DOHH2 (cell line): ENCODE data around the gene ZMYND8.
"Not testable (repeated sequence)": the region's sequence is repeated elsewhere in the genome, so short reads cannot be mapped to it uniquely, and the experiment has no call there.

ENCODE experiments used
- H3F3A ChIP-seq: fragments of 200-600 bp; sonication (generic), shearing (Covaris generic); 2 replicates; pipeline ENCODE4 v1.6.0; 2016; ENCODE audit warnings: antibody characterized with exemption, mild to moderate bottlenecking; ENCODE audit not compliant: control insufficient read depth, insufficient read depth
- H3K27ac ChIP-seq: fragments of 200-600 bp; sonication (generic); 2 replicates; pipeline ENCODE4 v1.5.1; 2014; ENCODE audit warnings: low read depth, mild to moderate bottlenecking, low read length, moderate library complexity
- H3K27me3 ChIP-seq: fragments of 200-600 bp; sonication (generic); 2 replicates; pipeline ENCODE4 v1.6.1; 2014; ENCODE audit warnings: mild to moderate bottlenecking, low read length, mixed read lengths; ENCODE audit not compliant: control insufficient read depth
- H3K36me3 ChIP-seq: fragments of 200-600 bp; sonication (generic); 2 replicates; pipeline ENCODE4 v1.6.1; 2014; ENCODE audit warnings: mild to moderate bottlenecking, low read length, moderate library complexity, mixed read lengths; ENCODE audit not compliant: control insufficient read depth
- H3K4me1 ChIP-seq: fragments of 200-600 bp; sonication (generic); 2 replicates; pipeline ENCODE4 v1.6.1; 2014; ENCODE audit warnings: mild to moderate bottlenecking, low read length, mixed read lengths; ENCODE audit not compliant: control insufficient read depth
- H3K4me2 ChIP-seq: fragments of 200-600 bp; sonication (generic); 2 replicates; pipeline ENCODE4 v1.6.0; 2014; ENCODE audit warnings: mild to moderate bottlenecking, low read length, moderate library complexity
- H3K4me3 ChIP-seq: fragments of 200-600 bp; sonication (generic); 2 replicates; pipeline ENCODE4 v1.5.1; 2014; ENCODE audit warnings: mild to moderate bottlenecking, low read length, mixed read lengths
- H3K79me2 ChIP-seq: fragments of 200-600 bp; sonication (generic); 2 replicates; pipeline ENCODE4 v1.6.1; 2014; ENCODE audit warnings: mild to moderate bottlenecking, low read length, mixed read lengths; ENCODE audit not compliant: control insufficient read depth
- H3K9me2 ChIP-seq: fragments of 200-600 bp; sonication (generic); replicated peaks from 2 replicates; pipeline ENCODE4 v1.6.1; 2014; ENCODE audit warnings: mild to moderate bottlenecking, low read length, mixed read lengths; ENCODE audit not compliant: control insufficient read depth
- H3K9me3 ChIP-seq: fragments of 200-600 bp; sonication (generic); 2 replicates; pipeline ENCODE4 v1.6.1; 2014; ENCODE audit warnings: antibody characterized with exemption, low read length, mixed read lengths; ENCODE audit not compliant: control insufficient read depth, insufficient read depth
- H4K20me1 ChIP-seq: fragments of 200-600 bp; sonication (generic); 2 replicates; pipeline ENCODE4 v1.6.0; 2014; ENCODE audit warnings: low read depth, mild to moderate bottlenecking, antibody characterized with exemption, low read length, moderate library complexity; ENCODE audit not compliant: control insufficient read depth, insufficient read depth
- EZH2phosphoT487 ChIP-seq: fragments of 200-600 bp; sonication (generic); IDR thresholded peaks from 2 replicates; pipeline ENCODE4 v1.6.1; 2017; ENCODE audit warnings: borderline replicate concordance, mild to moderate bottlenecking, antibody characterized with exemption, low read length, moderate library complexity, mixed read lengths
- TF ChIP-seq, protein P1 (sequence below): fragments of 200-600 bp; sonication (generic); IDR thresholded peaks from one replicate; pipeline ENCODE4 v1.5.1; 2014; ENCODE audit warnings: antibody characterized with exemption, mild to moderate bottlenecking, low read depth, low read length; ENCODE audit not compliant: poor library complexity, severe bottlenecking

ZMYND8 gene

DNA sequence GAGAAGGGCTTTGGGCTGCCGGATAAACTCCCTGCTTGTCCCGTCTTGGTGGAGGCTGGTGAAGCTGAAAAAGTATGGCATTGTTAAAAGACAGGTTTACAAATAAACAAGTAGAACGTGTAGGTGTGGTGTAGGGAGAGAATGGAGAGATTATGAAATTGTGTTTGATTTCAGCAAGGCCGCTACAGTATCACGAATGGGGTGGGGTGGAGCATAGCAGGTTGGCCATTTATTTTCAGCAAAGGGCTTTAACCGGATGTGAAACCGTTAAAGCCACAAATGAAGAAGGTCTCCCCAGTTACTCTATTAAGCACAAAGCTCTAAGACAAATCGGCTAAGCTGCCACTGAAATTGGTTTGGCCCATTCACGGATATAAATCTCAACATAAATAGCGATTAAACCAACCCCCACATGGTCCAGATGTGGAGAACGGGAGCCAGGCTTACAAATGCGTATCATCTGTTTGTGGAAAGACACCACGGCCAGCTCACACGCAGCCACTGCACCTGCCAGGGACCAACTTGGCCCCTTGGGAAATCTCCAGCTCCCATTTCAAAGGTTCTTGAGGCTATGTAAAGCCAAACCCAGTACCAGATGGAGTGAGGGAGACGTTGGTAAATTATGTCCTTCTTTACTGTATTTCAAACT lies 94.0 kb downstream of the ZMYND8 start:
- Histone ChIP-seq H3F3A (peaks cover 26% of the 10 kb centered on the region), H3K79me2 (peaks cover 84% of the 10 kb centered on the region), H3K27me3 (no peaks in the 10 kb centered on the region), H3K9me3 (no peaks in the 10 kb centered on the region), H4K20me1 (no peaks in the 10 kb centered on the region), H3K4me2 (peak overlapping the region; percentile 94), H3K27ac (peak overlapping the region; percentile 98), H3K36me3 (peaks cover 67% of the 10 kb centered on the region), H3K4me3 (peak overlapping the region; percentile 75), H3K9me2 (no peaks in the 10 kb centered on the region), H3K4me1 (peaks cover 85% of the 10 kb centered on the region)
- no peak for TF ChIP-seq EZH2phosphoT487
- TF ChIP-seq, protein P1, sequence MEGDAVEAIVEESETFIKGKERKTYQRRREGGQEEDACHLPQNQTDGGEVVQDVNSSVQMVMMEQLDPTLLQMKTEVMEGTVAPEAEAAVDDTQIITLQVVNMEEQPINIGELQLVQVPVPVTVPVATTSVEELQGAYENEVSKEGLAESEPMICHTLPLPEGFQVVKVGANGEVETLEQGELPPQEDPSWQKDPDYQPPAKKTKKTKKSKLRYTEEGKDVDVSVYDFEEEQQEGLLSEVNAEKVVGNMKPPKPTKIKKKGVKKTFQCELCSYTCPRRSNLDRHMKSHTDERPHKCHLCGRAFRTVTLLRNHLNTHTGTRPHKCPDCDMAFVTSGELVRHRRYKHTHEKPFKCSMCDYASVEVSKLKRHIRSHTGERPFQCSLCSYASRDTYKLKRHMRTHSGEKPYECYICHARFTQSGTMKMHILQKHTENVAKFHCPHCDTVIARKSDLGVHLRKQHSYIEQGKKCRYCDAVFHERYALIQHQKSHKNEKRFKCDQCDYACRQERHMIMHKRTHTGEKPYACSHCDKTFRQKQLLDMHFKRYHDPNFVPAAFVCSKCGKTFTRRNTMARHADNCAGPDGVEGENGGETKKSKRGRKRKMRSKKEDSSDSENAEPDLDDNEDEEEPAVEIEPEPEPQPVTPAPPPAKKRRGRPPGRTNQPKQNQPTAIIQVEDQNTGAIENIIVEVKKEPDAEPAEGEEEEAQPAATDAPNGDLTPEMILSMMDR: no peak

DNA sequence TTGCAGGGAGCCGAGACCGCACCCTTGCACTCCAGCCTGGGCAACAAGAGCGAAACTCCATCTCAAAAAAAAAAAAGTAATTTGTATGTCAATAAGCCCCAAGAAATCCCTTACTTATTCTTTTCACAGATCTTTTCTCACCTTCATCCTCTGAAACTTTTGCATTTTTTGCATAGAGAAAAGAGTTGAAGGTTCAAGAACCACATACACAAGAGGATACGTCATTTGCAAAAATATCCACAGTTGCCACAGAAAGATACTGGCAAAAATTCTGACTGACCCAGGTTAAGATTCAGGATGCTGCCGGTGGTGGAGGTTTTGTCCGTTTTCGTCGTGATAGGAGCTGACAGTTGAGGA lies 94.5 kb downstream of the ZMYND8 start:
- H4K20me1 ChIP-seq: no peaks in the 10 kb centered on the region
- H3F3A ChIP-seq: peaks cover 26% of the 10 kb centered on the region
- no peaks in the 10 kb centered on the region for H3K27me3 ChIP-seq
- H3K9me2 ChIP-seq: no peaks in the 10 kb centered on the region
- peaks cover 69% of the 10 kb centered on the region for H3K36me3 ChIP-seq
- peak overlapping the region; percentile 94 for H3K4me2 ChIP-seq
- peaks cover 81% of the 10 kb centered on the region for H3K4me1 ChIP-seq
- TF ChIP-seq EZH2phosphoT487: no peak
- TF ChIP-seq, protein P1: no peak
- H3K4me3 ChIP-seq: peak overlapping the region; percentile 75
- H3K79me2 ChIP-seq: peaks cover 85% of the 10 kb centered on the region
- peak overlapping the region; percentile 98 for H3K27ac ChIP-seq
- no peaks in the 10 kb centered on the region for H3K9me3 ChIP-seq

DNA sequence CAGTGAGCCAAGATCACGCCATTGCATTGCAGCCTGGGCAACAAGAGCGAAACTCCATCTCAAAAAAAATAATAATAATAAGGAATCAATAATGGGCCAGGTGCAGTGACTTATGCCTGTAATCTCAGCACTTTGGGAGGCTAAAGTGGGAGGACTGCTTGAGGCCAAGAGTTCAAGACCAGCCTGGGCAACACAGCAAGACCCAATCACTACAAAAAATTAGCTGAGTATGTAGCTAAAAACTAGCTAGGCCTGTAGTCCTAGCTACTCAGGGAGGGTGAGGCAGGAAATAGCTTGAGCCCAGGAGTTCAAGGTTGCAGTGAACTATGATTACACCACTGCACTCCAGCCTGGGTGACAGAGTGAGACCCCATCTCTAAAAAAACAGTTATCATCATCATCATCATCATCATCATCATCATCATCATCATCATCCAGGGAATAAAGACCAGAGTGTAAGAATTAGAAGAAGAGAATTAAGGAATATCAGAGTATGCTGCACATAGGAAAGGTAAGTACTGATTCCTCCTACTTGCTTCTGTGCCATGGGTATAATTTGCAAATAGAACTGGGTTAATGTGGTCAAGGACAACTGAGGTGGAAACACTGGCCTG lies 95.2 kb downstream of the ZMYND8 start:
- H4K20me1 ChIP-seq, H3K27me3 ChIP-seq, H3K9me3 ChIP-seq, H3K9me2 ChIP-seq: not testable (repeated sequence)
- Histone ChIP-seq H3K4me3 (peak overlapping the region; percentile 75), H3K27ac (peak overlapping the region; percentile 98), H3F3A (peaks cover 26% of the 10 kb centered on the region), H3K4me1 (peaks cover 74% of the 10 kb centered on the region), H3K36me3 (peaks cover 67% of the 10 kb centered on the region), H3K79me2 (peaks cover 83% of the 10 kb centered on the region), H3K4me2 (peak overlapping the region; percentile 94)

DNA sequence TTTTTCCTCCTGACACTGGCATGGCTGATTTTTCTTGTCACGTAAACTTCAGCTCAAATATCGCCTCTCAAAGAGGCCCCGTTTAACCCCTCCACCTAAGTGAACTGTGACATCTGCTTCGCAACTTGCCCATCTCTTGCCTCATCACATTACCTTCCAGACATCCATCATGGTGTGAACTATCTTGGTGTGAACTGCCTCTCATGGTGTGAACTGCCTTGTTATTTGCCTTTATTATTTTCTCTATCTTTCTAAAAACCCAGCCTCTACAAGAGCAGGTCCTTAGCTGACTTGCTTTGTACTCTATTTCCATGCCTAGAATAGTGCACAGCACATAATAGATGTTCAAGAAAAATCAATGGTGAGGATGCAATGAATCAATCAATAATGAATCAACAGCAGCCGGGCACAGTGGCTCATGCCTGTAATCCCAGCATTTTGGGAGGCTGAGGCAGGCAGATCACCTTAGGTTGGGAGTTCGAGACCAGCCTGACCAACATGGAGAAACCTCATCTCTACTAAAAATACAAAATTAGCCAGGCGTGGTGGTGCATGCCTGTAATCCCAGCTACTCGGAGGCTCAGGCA lies 95.9 kb downstream of the ZMYND8 start:
- not testable (repeated sequence) for H3K27ac ChIP-seq
- H3K36me3 ChIP-seq: peaks cover 67% of the 10 kb centered on the region

More for the DNA sequence above, 95.9 kb downstream of the ZMYND8 start:
- H4K20me1 ChIP-seq, H3K4me2 ChIP-seq, H3K4me3 ChIP-seq, H3K9me3 ChIP-seq, H3K27me3 ChIP-seq, H3K9me2 ChIP-seq: not testable (repeated sequence)
- Histone ChIP-seq H3K79me2 (peaks cover 79% of the 10 kb centered on the region), H3F3A (peaks cover 24% of the 10 kb centered on the region), H3K4me1 (peaks cover 69% of the 10 kb centered on the region)
